H1 (cell line): Measurements from ENCODE around the gene LILRB1. TPM values are rescaled to one million over a fixed set of nuclear protein-coding genes. Genes with fewer than 3 reads are reported as not detected.

ENCODE experiments used
- CTCF ChIA-PET: fragments of 300-600 bp; sonication (Branson Sonifier 250); formaldehyde crosslinking; loops from one replicate; lab custom pipeline; 2021; ENCODE audit not compliant: partially characterized antibody; lab: Charles Lee
- POLR2A ChIA-PET: fragments of 300-600 bp; sonication (Branson Sonifier 250); formaldehyde crosslinking; loops from one replicate; lab custom pipeline; 2021; ENCODE audit warnings: inconsistent platforms; ENCODE audit not compliant: partially characterized antibody; lab: Charles Lee
- DNase-seq, 2 experiments: peaks; one replicate each; pipeline versions ENCODE4 v3.0.0 to v3.0.0-alpha.2; 2010 to 2022; ENCODE audit warnings: low spot score in 2 of 2, low read depth in 1 of 2, mixed read lengths in 1 of 2
- FAIRE-seq: peaks from 2 replicates; lab custom pipeline; 2011; peaks lifted over from hg19 to GRCh38; lab: Jason Lieb, UNC
- H2AFZ ChIP-seq: 2 replicates; pipeline ENCODE4 v1.8.1; 2012; ENCODE audit warnings: low read length, inconsistent platforms
- H2AK5ac ChIP-seq: 2 replicates; pipeline ENCODE4 v1.6.1; 2013; ENCODE audit warnings: low read depth, low read length
- H2BK120ac ChIP-seq: replicated peaks from 2 replicates; pipeline ENCODE3; 2013; ENCODE audit warnings: low read depth, low read length, inconsistent platforms
- H2BK12ac ChIP-seq: 2 replicates; pipeline ENCODE4 v1.6.1; 2013; ENCODE audit warnings: low read depth, low read length
- H2BK15ac ChIP-seq: 2 replicates; pipeline ENCODE4 v1.6.1; 2013; ENCODE audit warnings: low read length
- H2BK20ac ChIP-seq: 2 replicates; pipeline ENCODE4 v1.6.1; 2013; ENCODE audit warnings: low read length
- H2BK5ac ChIP-seq: 2 replicates; pipeline ENCODE4 v1.6.1; 2013; ENCODE audit warnings: low read depth, low read length
- H3K14ac ChIP-seq: 2 replicates; pipeline ENCODE4 v1.6.1; 2013; ENCODE audit warnings: inconsistent platforms; ENCODE audit not compliant: insufficient read length
- H3K18ac ChIP-seq: 2 replicates; pipeline ENCODE4 v1.6.1; 2013; ENCODE audit warnings: low read length; ENCODE audit errors: extremely low read depth
- H3K23ac ChIP-seq: 2 replicates; pipeline ENCODE4 v1.6.1; 2013; ENCODE audit warnings: inconsistent platforms; ENCODE audit not compliant: insufficient read length
- H3K23me2 ChIP-seq: 2 replicates; pipeline ENCODE4 v1.6.1; 2013; ENCODE audit warnings: low read depth, low read length
- H3K27ac ChIP-seq: 2 replicates; pipeline ENCODE4 v1.6.1; 2011; ENCODE audit warnings: low read depth, low read length, inconsistent platforms
- H3K27me3 ChIP-seq, 4 experiments: replicated peaks in 1 of 4; 1 replicate in 1 of 4; 2 replicates in 3 of 4; pipeline versions ENCODE4 v1.6.1 to v1.8.1; 2011 to 2013; ENCODE audit warnings: low read length in 3 of 4, mild to moderate bottlenecking in 3 of 4, inconsistent platforms in 2 of 4, mixed read lengths in 2 of 4, moderate library complexity in 1 of 4; ENCODE audit not compliant: control insufficient read depth in 3 of 4, insufficient read depth in 3 of 4; ENCODE audit errors: extremely low read depth in 1 of 4
- H3K36me3 ChIP-seq, 4 experiments: 2 replicates each; pipeline versions ENCODE4 v1.6.1 to v1.8.1; 2011 to 2013; ENCODE audit warnings: mild to moderate bottlenecking in 4 of 4, low read length in 3 of 4, moderate library complexity in 2 of 4, control low read depth in 1 of 4, inconsistent platforms in 1 of 4; ENCODE audit not compliant: insufficient read depth in 4 of 4, control insufficient read depth in 2 of 4
- H3K4ac ChIP-seq: replicated peaks from 2 replicates; pipeline ENCODE3; 2013; ENCODE audit warnings: low read length, low read depth, mixed read lengths, inconsistent platforms; ENCODE audit not compliant: insufficient read length
- H3K4me1 ChIP-seq, 4 experiments: replicated peaks in 1 of 4; 1 replicate in 1 of 4; 2 replicates in 3 of 4; pipeline versions ENCODE4 v1.6.1 to v1.8.1; 2011 to 2013; ENCODE audit warnings: low read length in 3 of 4, inconsistent platforms in 2 of 4, mixed read lengths in 1 of 4; ENCODE audit not compliant: insufficient read depth in 4 of 4, control insufficient read depth in 3 of 4
- H3K4me2 ChIP-seq, 2 experiments: 2 replicates each; pipeline versions ENCODE4 v1.6.1 to v1.8.1; 2011 to 2013; ENCODE audit warnings: low read depth in 2 of 2, low read length in 2 of 2, control low read depth in 1 of 2, inconsistent platforms in 1 of 2, mild to moderate bottlenecking in 1 of 2; ENCODE audit not compliant: insufficient read depth in 1 of 2
- H3K4me3 ChIP-seq, 4 experiments: fragments of 200-600, 300-600 bp in 1 of 4; sonication (generic), shearing (Covaris generic), sonication (Bioruptor Twin) in 1 of 4; 2 replicates each; pipeline versions ENCODE4 v1.5.1 to v1.8.1; 2011 to 2016; ENCODE audit warnings: low read length in 4 of 4, low read depth in 3 of 4, control low read depth in 2 of 4, inconsistent platforms in 2 of 4, mild to moderate bottlenecking in 2 of 4, mixed read lengths in 1 of 4, moderate library complexity in 1 of 4; ENCODE audit not compliant: insufficient read depth in 2 of 4; ENCODE audit errors: extremely low read depth in 1 of 4
- H3K56ac ChIP-seq: replicated peaks from 2 replicates; pipeline ENCODE3; 2013; ENCODE audit warnings: low read depth, mild to moderate bottlenecking, mixed read lengths, low read length, inconsistent platforms; ENCODE audit not compliant: insufficient read length
- H3K79me1 ChIP-seq: 2 replicates; pipeline ENCODE4 v1.6.1; 2013; ENCODE audit warnings: low read depth, low read length, control low read depth
- H3K79me2 ChIP-seq, 2 experiments: 2 replicates each; pipeline versions ENCODE4 v1.6.1 to v1.8.1; 2012 to 2013; ENCODE audit warnings: low read length in 2 of 2, mild to moderate bottlenecking in 2 of 2, inconsistent platforms in 1 of 2; ENCODE audit not compliant: insufficient read depth in 2 of 2, control insufficient read depth in 1 of 2
- H3K9ac ChIP-seq, 4 experiments: replicated peaks in 1 of 4; 1 replicate in 1 of 4; 2 replicates in 3 of 4; pipeline versions ENCODE4 v1.6.1 to v1.8.1; 2011 to 2013; ENCODE audit warnings: low read depth in 3 of 4, low read length in 3 of 4, control low read depth in 2 of 4, mild to moderate bottlenecking in 2 of 4, moderate library complexity in 2 of 4, inconsistent platforms in 1 of 4; ENCODE audit errors: extremely low read depth in 1 of 4
- H3K9me3 ChIP-seq, 2 experiments: 2 replicates each; pipeline versions ENCODE4 v1.6.1 to v1.8.1; 2012 to 2013; ENCODE audit warnings: mild to moderate bottlenecking in 2 of 2, moderate library complexity in 2 of 2, control low read depth in 1 of 2, inconsistent platforms in 1 of 2, low read depth in 1 of 2, low read length in 1 of 2, mixed read lengths in 1 of 2; ENCODE audit not compliant: insufficient read depth in 2 of 2
- H4K20me1 ChIP-seq, 2 experiments: replicated peaks in 1 of 2; 2 replicates each; pipeline versions ENCODE3 to v1.8.1; 2011 to 2013; ENCODE audit warnings: inconsistent platforms in 2 of 2, low read length in 2 of 2, mild to moderate bottlenecking in 1 of 2; ENCODE audit not compliant: insufficient read depth in 2 of 2, control insufficient read depth in 1 of 2
- H4K5ac ChIP-seq: 2 replicates; pipeline ENCODE4 v1.6.1; 2013; ENCODE audit warnings: low read length, low read depth, mixed read lengths, inconsistent platforms; ENCODE audit not compliant: insufficient read length
- H4K8ac ChIP-seq: 2 replicates; pipeline ENCODE4 v1.8.0; 2013; ENCODE audit warnings: mild to moderate bottlenecking, moderate library complexity, low read length, inconsistent platforms; ENCODE audit not compliant: insufficient read depth; ENCODE audit errors: extremely low read depth
- H4K91ac ChIP-seq: replicated peaks from 2 replicates; pipeline ENCODE3; 2013; ENCODE audit warnings: low read length, mixed read lengths, inconsistent platforms; ENCODE audit not compliant: insufficient read length
- BCL11A ChIP-seq, 2 experiments: IDR thresholded peaks; one replicate each; pipeline ENCODE4 v1.6.1; 2011; ENCODE audit warnings: low read depth in 2 of 2, low read length in 2 of 2, mild to moderate bottlenecking in 2 of 2
- CHD1 ChIP-seq: IDR thresholded peaks from 2 replicates; pipeline ENCODE4 v1.6.1; 2012; ENCODE audit warnings: low read depth, low read length, improper control_type of control experiment
- CHD2 ChIP-seq: IDR thresholded peaks from 2 replicates; pipeline ENCODE4 v1.6.1; 2012; ENCODE audit warnings: low read length, improper control_type of control experiment
- CREB1 ChIP-seq: IDR thresholded peaks from 2 replicates; pipeline ENCODE4 v1.6.1; 2012; ENCODE audit warnings: inconsistent platforms
- PHF8 ChIP-seq: fragments of 200-600 bp; sonication (generic); conservative IDR thresholded peaks from 2 replicates; pipeline ENCODE4 v1.7.1; 2012; ENCODE audit warnings: low read depth, mild to moderate bottlenecking, inconsistent platforms, low read length, moderate library complexity
- POLR2A ChIP-seq, 2 experiments: IDR thresholded peaks; 1 replicate in 1 of 2; 2 replicates in 1 of 2; pipeline ENCODE4 v1.6.1; 2011; ENCODE audit warnings: low read depth in 2 of 2, low read length in 2 of 2, mild to moderate bottlenecking in 2 of 2; ENCODE audit errors: control extremely low read depth in 1 of 2
- SRF ChIP-seq: IDR thresholded peaks from 2 replicates; pipeline ENCODE4 v1.6.1; 2011; ENCODE audit warnings: mild to moderate bottlenecking, low read depth, low read length, moderate library complexity
- TAF1 ChIP-seq: IDR thresholded peaks from 2 replicates; pipeline ENCODE4 v1.6.1; 2011; ENCODE audit warnings: mild to moderate bottlenecking, low read depth, low read length
- TAF7 ChIP-seq: optimal IDR thresholded peaks from 2 replicates; pipeline ENCODE3; 2011; ENCODE audit warnings: low read depth, mild to moderate bottlenecking, inconsistent platforms, low read length, moderate library complexity, borderline replicate concordance
- WGBS, 2 experiments: shearing (Covaris generic) in 1 of 2; methylation state at CpG; one replicate each; pipeline versions ENCODE4 v1.1.6 to v1.1.7; 2013 to 2015; ENCODE audit warnings: low lambda C conversion rate in 2 of 2, mixed read lengths in 2 of 2, inconsistent platforms in 1 of 2, low coverage in 1 of 2, missing lambda C conversion rate in 1 of 2; ENCODE audit not compliant: insufficient replicate concordance in 2 of 2, insufficient coverage in 1 of 2, insufficient read length in 1 of 2; ENCODE audit errors: extremely low coverage in 1 of 2, missing lambda C conversion rate in 1 of 2; 5-methylcytosine and 5-hydroxymethylcytosine counted together
- polyA plus RNA-seq, 7 experiments: library from polyadenylated mRNA; depleted of rRNA in 3 of 7; stranded (reverse) in 5 of 7; unstranded in 2 of 7; fragments of >200 nt in 5 of 7; fragments of 200-250 nt in 2 of 7; gene quantifications; 1 replicate in 5 of 7; 2 replicates in 1 of 7; 4 replicates in 1 of 7; pipeline versions ENCODE4 v1.2.1 to v1.2.3, GENCODE V29; 2011 to 2013; ENCODE audit warnings: missing spikeins in 2 of 7, mixed read lengths in 2 of 7
- total RNA-seq: library from RNA; stranded (reverse); fragmentation: NEBNext Ultra II Directional; extraction: Animal tissue kit (Norgen Biotek cat#: 25700); gene quantifications from 2 replicates; pipeline ENCODE4 v1.2.1, GENCODE V29; 2021

LILRB1 gene
- total and polyA plus RNA-seq, 2 of the 8 experiments (the other 6 are each of a cell fraction or from before 2014, with no cell fraction given): not detected

DNA sequence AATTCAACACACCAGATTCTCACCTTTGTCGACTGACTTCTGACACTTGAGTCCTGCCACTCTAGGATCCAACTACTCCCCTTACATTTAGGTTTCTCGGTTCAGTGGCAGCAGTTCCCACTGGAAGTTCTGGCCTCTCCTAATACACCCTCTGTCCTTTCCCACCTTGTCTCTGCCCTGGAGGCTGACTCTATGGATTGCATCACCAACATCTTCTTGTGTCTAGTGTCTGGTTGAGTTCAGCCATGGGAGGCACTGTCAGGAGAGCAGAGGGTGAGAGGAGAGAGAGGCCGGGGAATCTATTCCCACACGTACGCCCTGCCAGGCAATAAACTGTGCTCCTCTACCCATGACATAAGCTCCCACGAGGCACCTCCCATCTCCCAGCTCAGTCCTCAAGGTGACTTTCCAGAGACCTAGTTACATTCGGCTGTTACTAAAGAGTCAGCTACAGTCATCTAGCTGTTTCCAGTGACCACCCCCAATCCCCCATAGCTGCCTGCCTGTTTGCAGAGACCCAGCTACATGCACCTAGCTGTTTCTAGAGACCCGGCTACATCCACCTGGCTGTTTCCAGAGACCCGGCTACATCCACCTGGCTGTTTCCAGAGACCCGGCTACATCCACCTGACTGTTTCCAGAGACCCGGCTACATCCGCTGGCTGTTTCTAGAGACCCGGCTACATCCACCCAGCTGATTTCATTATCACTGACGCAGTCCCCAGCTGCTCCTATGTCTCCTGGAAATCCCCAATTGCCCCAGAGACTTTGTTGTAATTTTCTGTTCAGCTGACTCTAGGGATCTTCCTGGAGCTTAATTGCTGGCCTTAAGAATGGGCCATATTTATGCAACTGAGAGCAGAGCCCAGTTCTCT is 24.4 kb downstream of the LILRB1 start:
- 86% methylated on average over 14 of the region's 14 CpGs; no CpG with 5 or more reads in 1 of the 2 experiments for WGBS, 2 experiments
- Histone ChIP-seq H2AFZ (no peak overlapping the region), H3K79me2 (no peaks in the 10 kb centered on the region), H4K5ac (no peak overlapping the region), H2BK5ac (no peak overlapping the region), H3K36me3 (no peaks in the 10 kb centered on the region), H3K9me3 (peaks cover 49 to 87% of the 10 kb centered on the region in 2 experiments)
- FAIRE-seq: no peak
- TF ChIP-seq CHD1 (no peak), CREB1 (no peak), POLR2A (IDR thresholded peaks at IDR 0.05; ENCODE audit: control extremely low read depth in 1 of 2, low read depth in 2 of 2, low read length in 2 of 2) (no peak), CHD2 (no peak), TAF1 (no peak), BCL11A (IDR thresholded peaks at IDR 0.05; ENCODE audit: low read depth in 2 of 2, low read length in 2 of 2) (no peak), PHF8 (no peak), TAF7 (no peak), SRF (no peak)
- TF ChIP-seq, all 59 proteins: peak for 0
- Histone ChIP-seq H3K27ac (no peak overlapping the region), H4K8ac (no peak overlapping the region; the same call in 1 of the 2 replicates), H3K4me2 (no peak overlapping the region), H3K9ac (no peak overlapping the region), H2BK120ac (no peak overlapping the region), H4K91ac (no peak overlapping the region), H2BK12ac (no peak overlapping the region), H2AK5ac (no peak overlapping the region), H3K14ac (no peak overlapping the region), H3K23me2 (no peaks in the 10 kb centered on the region), H3K18ac (no peak overlapping the region), H2BK20ac (no peak overlapping the region), H2BK15ac (no peak overlapping the region), H3K79me1 (no peaks in the 10 kb centered on the region), H3K27me3 (no peaks in the 10 kb centered on the region), H3K23ac (no peak overlapping the region), H3K4me1 (no peaks in the 10 kb centered on the region), H3K56ac (no peak overlapping the region), H3K4me3 (no peak overlapping the region), H3K4ac (no peak overlapping the region), H4K20me1 (no peaks in the 10 kb centered on the region)
- CTCF ChIA-PET: interaction anchor here (0.7 to 3.9 kb wide), 3 partner anchors 20 to 223 kb away, joined by 3 to 16 read pairs (median 3); no protein-coding TSS in a partner anchor
- POLR2A ChIA-PET: no interaction called here
- DNase-seq: no peak
